GM19239 (cell line): ENCODE results near the gene TYRP1.
"Not testable (repeated sequence)": the region's sequence is repeated elsewhere in the genome, so short reads cannot be mapped to it uniquely, and the experiment has no call there.

Experiments
- DNase-seq: peaks from one replicate; pipeline ENCODE4 v3.0.0; 2011; ENCODE audit warnings: low spot score; ENCODE audit not compliant: insufficient read length
- FAIRE-seq: peaks from 2 replicates; lab custom pipeline; 2011; peaks lifted over from hg19 to GRCh38; lab: Jason Lieb, UNC

The TYRP1 gene, protein sequence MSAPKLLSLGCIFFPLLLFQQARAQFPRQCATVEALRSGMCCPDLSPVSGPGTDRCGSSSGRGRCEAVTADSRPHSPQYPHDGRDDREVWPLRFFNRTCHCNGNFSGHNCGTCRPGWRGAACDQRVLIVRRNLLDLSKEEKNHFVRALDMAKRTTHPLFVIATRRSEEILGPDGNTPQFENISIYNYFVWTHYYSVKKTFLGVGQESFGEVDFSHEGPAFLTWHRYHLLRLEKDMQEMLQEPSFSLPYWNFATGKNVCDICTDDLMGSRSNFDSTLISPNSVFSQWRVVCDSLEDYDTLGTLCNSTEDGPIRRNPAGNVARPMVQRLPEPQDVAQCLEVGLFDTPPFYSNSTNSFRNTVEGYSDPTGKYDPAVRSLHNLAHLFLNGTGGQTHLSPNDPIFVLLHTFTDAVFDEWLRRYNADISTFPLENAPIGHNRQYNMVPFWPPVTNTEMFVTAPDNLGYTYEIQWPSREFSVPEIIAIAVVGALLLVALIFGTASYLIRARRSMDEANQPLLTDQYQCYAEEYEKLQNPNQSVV

GRCh38 chr9:12693141-12693540 is at the start of gene TYRP1:
Gene TYRP1, plus strand, starts transcription at chr9:12693385. Its CDS starts 612 bp downstream, at chr9:12693997.
- DNase-seq (no peak), FAIRE-seq (no peak)

DNA sequence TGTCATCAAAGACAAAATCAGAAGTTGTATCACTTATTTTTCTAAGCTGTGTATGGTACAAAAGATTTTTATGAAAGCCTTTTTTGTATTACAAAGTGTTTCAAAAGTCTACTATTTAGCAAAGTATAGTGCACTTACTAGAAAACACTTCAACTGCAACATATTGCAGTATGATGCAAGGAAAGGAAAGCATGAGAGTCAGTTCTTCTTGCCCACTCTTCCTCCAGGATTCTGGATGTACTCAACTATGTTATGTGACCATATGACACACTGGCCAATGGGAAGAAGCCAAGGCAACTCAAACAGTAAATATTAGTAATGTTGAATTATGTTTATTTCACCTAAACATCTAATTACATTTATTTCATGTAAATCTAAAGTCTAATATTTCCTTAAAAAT is 49.5 kb upstream of the TYRP1 start:
- FAIRE-seq (no peak), DNase-seq (no peak)

DNA sequence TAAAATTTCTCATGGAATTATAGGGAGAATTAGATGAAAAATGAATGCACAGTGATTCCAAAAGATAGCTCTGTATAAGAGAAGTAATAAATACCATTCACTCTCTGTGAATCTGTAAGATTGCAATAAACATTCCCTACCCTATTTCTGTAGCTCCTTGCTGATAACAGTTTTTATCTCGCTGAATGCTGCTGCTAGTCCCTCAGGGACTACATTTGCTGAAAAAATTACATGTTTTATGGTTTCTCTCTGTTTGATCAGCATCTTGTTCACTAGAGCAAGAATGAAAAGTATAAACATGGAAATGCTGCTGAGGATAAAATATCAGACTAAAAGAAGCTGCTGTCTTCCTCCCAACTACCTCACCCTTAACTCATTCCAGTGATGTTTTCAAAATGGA is 44.3 kb upstream of the TYRP1 start:
- DNase-seq, result no peak
- no peak for FAIRE-seq

- no peak for DNase-seq
- FAIRE-seq, result no peak
Observed at GRCh38 chr9:12651125-12651524, 42.1 kb upstream of the TYRP1 start.

- FAIRE-seq (no peak), DNase-seq (no peak)
Observed at GRCh38 chr9:12652973-12653372, 40.2 kb upstream of the TYRP1 start.

DNA sequence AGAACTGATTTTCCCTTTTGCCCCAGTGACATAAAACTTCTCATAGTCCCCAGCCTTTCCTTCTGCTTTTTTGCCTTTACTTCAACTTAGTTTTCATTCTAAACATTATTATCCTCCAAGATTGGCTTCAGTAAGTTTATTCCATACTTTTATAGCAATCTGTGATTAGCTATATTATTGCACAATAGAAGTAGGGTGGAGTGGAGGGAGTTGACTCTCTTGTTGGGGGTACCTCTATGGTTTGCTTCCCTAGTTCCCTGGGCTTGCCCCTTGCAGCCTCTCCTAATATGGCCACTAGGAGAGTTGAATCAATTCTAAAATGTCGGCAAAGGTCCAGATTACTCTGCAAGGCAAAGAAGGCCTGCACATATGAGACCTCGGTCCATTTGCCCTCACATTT is 36.4 kb upstream of the TYRP1 start:
- DNase-seq (no peak), FAIRE-seq (no peak)

- DNase-seq (no peak), FAIRE-seq (no peak)
Observed at GRCh38 chr9:12657233-12657632, 36.0 kb upstream of the TYRP1 start.

DNA sequence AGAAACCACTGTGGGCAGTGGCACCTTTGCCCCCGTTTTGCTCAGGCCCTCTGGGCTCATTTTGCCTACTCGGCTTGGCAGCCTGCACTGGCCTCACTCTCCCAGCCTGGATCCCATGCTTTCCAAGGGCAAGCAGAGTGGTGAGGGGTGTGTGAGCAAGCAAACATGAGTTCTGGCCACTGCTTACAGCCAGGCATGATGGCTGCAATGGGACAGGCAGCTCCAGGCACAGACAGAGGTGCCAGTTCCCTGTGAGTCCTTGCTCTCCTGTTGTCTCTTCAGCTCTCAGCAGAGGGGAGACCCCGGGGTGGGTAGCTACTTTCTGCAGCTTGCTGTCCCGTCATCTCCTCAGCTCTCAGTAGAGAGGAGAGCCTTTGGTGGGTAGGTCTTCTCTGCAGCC is 35.2 kb upstream of the TYRP1 start:
- DNase-seq (no peak), FAIRE-seq (no peak)

GRCh38 chr9:12658531-12659209 is 34.5 kb upstream of the TYRP1 start:
- DNase-seq (no peak), FAIRE-seq (no peak)

DNA sequence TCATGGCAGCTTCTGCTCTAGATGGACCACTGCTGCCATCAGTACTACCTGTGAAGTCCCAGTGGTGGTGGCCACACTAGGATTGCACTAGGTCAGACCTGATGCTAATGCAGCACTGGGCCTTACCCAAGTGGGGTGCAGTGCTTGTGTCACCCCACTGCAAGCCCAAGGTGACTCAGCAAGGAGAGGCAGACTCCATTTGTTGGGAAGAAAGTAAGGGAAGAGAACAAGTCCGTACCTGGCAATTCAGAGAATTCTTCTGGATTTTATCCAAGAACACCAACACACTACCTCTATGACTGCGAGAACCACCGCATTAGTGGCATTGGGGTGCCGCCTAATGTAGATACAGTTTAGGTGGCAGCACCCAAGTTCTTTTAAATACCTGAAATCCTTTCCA is 34.0 kb upstream of the TYRP1 start:
- DNase-seq (no peak), FAIRE-seq (no peak)

- FAIRE-seq, result no peak
- no peak for DNase-seq
Observed at GRCh38 chr9:12666813-12667212, 26.4 kb upstream of the TYRP1 start.

DNA sequence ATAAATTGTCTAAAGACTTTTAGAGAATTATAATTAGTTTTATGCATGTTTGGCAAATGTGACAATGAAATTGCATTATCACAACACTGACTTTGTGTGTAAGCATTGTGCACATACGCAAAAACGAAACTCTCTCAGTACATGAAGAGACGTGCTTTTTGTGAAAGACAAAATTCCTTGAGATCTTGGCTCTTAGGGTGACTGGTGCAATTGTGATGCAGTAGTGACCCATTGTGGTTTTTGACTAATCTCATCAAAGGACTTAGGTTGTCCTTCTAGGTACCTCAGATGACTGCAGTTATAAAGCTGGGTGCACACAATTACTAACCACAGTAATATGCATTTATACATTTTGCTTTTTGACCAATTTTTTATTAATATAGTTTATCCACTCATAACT is 25.3 kb upstream of the TYRP1 start:
- no peak for DNase-seq
- FAIRE-seq, result no peak

DNA sequence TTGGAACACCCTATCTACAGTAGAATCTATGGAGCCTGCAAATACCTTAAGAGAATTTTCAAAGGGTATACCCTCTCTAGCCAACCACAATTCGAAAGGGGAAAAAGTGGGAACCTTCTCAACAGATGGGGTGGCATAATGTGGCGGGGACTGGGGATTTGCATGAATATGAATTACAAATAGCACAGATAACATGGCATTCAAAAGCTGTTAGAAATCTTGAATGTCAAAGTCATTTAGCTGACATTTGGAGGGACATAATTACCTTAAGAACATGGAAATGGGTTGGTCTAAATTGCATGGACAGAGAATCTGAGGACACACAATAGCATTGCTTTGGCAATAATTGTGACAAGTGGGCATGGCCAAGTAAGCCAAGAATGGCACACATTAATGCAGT is 23.2 kb upstream of the TYRP1 start:
- FAIRE-seq (no peak), DNase-seq (no peak)

DNA sequence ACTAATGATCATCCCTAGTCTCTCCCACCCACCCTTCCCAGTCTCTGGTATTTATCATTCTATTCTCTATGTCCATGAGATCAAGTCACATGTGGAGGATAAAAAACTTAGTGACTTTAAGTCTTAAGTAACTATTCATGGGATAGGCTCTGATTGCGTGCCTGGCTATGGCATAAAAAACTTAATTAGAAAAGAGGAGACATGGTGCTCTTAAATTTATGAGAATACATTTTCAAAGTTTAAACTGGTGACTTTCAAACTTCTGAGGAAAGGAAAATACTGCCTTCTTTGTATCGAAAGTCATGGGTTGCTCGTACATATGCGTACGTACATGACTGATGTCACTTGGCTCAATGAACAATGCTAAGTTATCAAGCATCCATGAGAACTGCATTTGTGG is 18.2 kb upstream of the TYRP1 start:
- DNase-seq (no peak), FAIRE-seq (no peak)

GRCh38 chr9:12677462-12678126 is 15.6 kb upstream of the TYRP1 start:
- not testable (repeated sequence) for FAIRE-seq, DNase-seq

DNA sequence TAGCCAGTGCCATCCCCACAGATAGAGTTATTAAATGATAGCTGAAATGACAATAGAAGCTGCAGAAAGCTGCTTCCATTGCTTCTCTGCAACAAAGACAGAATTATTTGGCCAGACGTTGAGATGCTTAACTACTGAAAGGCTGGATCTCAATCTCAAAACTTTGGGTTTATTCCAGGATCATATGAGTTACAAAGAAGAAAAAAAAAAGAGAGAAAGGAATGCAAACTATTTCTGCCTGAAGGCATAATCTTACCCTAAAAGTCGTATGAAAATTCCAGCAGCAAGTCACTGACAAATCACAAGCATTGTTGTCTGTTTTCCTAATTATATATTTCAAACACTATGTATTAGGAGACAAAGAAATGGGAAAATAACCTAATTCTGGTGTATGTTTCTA is 12.8 kb upstream of the TYRP1 start:
- FAIRE-seq (no peak), DNase-seq (no peak)

GRCh38 chr9:12680757-12681156 is 12.4 kb upstream of the TYRP1 start:
- no peak for FAIRE-seq

GRCh38 chr9:12681620-12682019 is 11.6 kb upstream of the TYRP1 start:
- no peak for FAIRE-seq
- DNase-seq, result no peak

More at GRCh38 chr9:12680757-12681156, 12.4 kb upstream of the TYRP1 start:
- no peak for DNase-seq

GRCh38 chr9:12684974-12685373 is 8.2 kb upstream of the TYRP1 start:
- FAIRE-seq, result no peak
- no peak for DNase-seq

GRCh38 chr9:12689233-12689632 is 4.0 kb upstream of the TYRP1 start:
- no peak for FAIRE-seq
- DNase-seq, result no peak

DNA sequence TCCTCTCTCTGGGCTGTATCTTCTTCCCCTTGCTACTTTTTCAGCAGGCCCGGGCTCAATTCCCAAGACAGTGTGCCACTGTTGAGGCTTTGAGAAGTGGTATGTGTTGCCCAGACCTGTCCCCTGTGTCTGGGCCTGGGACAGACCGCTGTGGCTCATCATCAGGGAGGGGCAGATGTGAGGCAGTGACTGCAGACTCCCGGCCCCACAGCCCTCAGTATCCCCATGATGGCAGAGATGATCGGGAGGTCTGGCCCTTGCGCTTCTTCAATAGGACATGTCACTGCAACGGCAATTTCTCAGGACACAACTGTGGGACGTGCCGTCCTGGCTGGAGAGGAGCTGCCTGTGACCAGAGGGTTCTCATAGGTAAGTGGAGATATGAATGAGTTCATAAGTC is 828 bp downstream of the TYRP1 start:
- DNase-seq (no peak), FAIRE-seq (no peak)
